Spleen (tissue), 11 donors: ENCODE data around the gene REX1BD. TPM values are rescaled to one million over a fixed set of nuclear protein-coding genes. Genes with fewer than 3 reads are reported as not detected.
A peak's percentile ranks its signal among the peaks of the same experiment; 100 is the strongest.

Experiments
- DNase-seq: peaks from one replicate; pipeline ENCODE4 v3.0.0-alpha.2; 2020
- H3K27ac ChIP-seq, 8 donors: fragments of 200-600 bp; sonication (generic) in 7 of 8; 1 replicate in 4 of 8; 2 replicates in 4 of 8; pipeline versions ENCODE4 v1.5.0 to v1.8.0; 2016 to 2021; ENCODE audit warnings: inconsistent platforms in 4 of 8, mild to moderate bottlenecking in 4 of 8, moderate library complexity in 1 of 8
- H3K27me3 ChIP-seq, 7 donors: fragments of 200-600 bp; sonication (generic) in 6 of 7; replicated peaks in 1 of 7; 1 replicate in 4 of 7; 2 replicates in 3 of 7; pipeline versions ENCODE4 v1.5.0 to v1.8.0; 2016 to 2021; ENCODE audit warnings: inconsistent platforms in 3 of 7, mild to moderate bottlenecking in 1 of 7
- H3K36me3 ChIP-seq, 6 donors: fragments of 200-600 bp; sonication (generic) in 5 of 6; 1 replicate in 4 of 6; 2 replicates in 2 of 6; pipeline versions ENCODE4 v1.5.0 to v1.8.0; 2016 to 2021; ENCODE audit warnings: inconsistent platforms in 2 of 6
- H3K4me1 ChIP-seq, 6 donors: fragments of 200-600 bp; sonication (generic) in 5 of 6; 1 replicate in 3 of 6; 2 replicates in 3 of 6; pipeline versions ENCODE4 v1.5.0 to v1.8.0; 2016 to 2021; ENCODE audit warnings: inconsistent platforms in 3 of 6
- H3K4me3 ChIP-seq, 8 donors: fragments of 200-600 bp; sonication (generic) in 7 of 8; 1 replicate in 4 of 8; 2 replicates in 4 of 8; pipeline versions ENCODE4 v1.5.0 to v1.8.0; 2016 to 2021; ENCODE audit warnings: inconsistent platforms in 4 of 8, mild to moderate bottlenecking in 4 of 8, moderate library complexity in 2 of 8
- H3K9me3 ChIP-seq, 8 donors: fragments of 200-600 bp; sonication (generic) in 7 of 8; 1 replicate in 4 of 8; 2 replicates in 4 of 8; pipeline versions ENCODE4 v1.5.0 to v1.8.0; 2016 to 2021; ENCODE audit warnings: inconsistent platforms in 4 of 8
- POLR2A ChIP-seq, 3 donors: fragments of 450-650 bp; IDR thresholded peaks; one replicate each; pipeline ENCODE4 v1.5.1; 2017; ENCODE audit warnings: antibody characterized with exemption in 3 of 3, mild to moderate bottlenecking in 1 of 3
- POLR2AphosphoS5 ChIP-seq, 3 donors: sonication (generic); formaldehyde crosslinking; IDR thresholded peaks; one replicate each; pipeline ENCODE4 v1.5.1; 2017; ENCODE audit warnings: antibody characterized with exemption in 3 of 3
- WGBS, 5 donors: extraction: QIAGEN DNeasy Blood & Tissue Kit in 3 of 5; methylation state at CpG; one replicate each; pipeline versions ENCODE4 v1.1.5 to v1.1.7; 2013 to 2018; 5-methylcytosine and 5-hydroxymethylcytosine counted together
- intact Hi-C: fragments of 100-400 bp; cut with DNase I; formaldehyde crosslinking; loops from one replicate; pipeline ENCODE4 v1.15.0; 2023; ENCODE audit warnings: low total_unique reads
- polyA plus RNA-seq, 3 donors: library from polyadenylated mRNA; stranded (reverse); fragments of 200-250 nt; gene quantifications; one replicate each; pipeline ENCODE4 v1.2.1, GENCODE V29; 2013
- total RNA-seq, 7 donors: library from RNA; depleted of rRNA in 3 of 7; stranded (reverse); fragments of >200 nt in 3 of 7; fragmentation: NEBNext Ultra II Directional in 4 of 7; extraction: Animal tissue kit (Norgen Biotek cat#: 25700) in 4 of 7; gene quantifications; one replicate each; pipeline versions ENCODE4 v1.1.0 to v1.2.1, GENCODE V29; 2016 to 2021
- TF ChIP-seq, protein P1 (sequence below), 11 experiments: fragments of 200-600 bp in 7 of 11; fragments of 450-650 bp in 4 of 11; sonication (generic) in 4 of 11; IDR thresholded peaks in 8 of 11; conservative IDR thresholded peaks in 3 of 11; 1 replicate in 7 of 11; 2 replicates in 4 of 11; pipeline versions ENCODE4 v1.4.0 to v1.8.0; 2016 to 2021; ENCODE audit warnings: antibody characterized with exemption in 11 of 11, inconsistent platforms in 4 of 11, mild to moderate bottlenecking in 1 of 11
- donor health status: healthy with polysubstance abuse.
- donor health status: DM: no; HTN: no; CAD: no; lungs with moderate emphysema.
- donor health status: DM: no; HTN: no; CAD: no.
- donor health status: Bipolar disorder and iron deficiency.
- donor health status: healthy.
- donor health status: DM: no; HTN: no; CAD: no.
- donor health status: DM: yes; HTN: yes; CAD: no.

Gene REX1BD
- total and polyA plus RNA-seq, 10 donors, result 65.4 to 182 (median 86.3) TPM

GRCh38 chr19:18541992-18542940, 46.3 kb upstream of the REX1BD start:
- intact Hi-C loops, result no loop called here
- Histone ChIP-seq H3K9me3 (no peaks in the 10 kb centered on the region), H3K4me1 (peaks cover 11 to 57% (median 24%) of the 10 kb centered on the region in 6 donors), H3K36me3 (peaks cover 0 to 45% (median 36%) of the 10 kb centered on the region in 6 donors), H3K4me3 (peak overlapping the region; percentile 38 to 84 (median 56)), H3K27me3 (no peaks in the 10 kb centered on the region), H3K27ac (peak overlapping the region in 7 of 8 donors; percentile 36 to 96 (median 92))
- 19 to 29% (median 21%) methylated on average over 11 of the region's 11 CpGs for WGBS, 5 donors
- no peak for DNase-seq
- TF ChIP-seq, protein P1, sequence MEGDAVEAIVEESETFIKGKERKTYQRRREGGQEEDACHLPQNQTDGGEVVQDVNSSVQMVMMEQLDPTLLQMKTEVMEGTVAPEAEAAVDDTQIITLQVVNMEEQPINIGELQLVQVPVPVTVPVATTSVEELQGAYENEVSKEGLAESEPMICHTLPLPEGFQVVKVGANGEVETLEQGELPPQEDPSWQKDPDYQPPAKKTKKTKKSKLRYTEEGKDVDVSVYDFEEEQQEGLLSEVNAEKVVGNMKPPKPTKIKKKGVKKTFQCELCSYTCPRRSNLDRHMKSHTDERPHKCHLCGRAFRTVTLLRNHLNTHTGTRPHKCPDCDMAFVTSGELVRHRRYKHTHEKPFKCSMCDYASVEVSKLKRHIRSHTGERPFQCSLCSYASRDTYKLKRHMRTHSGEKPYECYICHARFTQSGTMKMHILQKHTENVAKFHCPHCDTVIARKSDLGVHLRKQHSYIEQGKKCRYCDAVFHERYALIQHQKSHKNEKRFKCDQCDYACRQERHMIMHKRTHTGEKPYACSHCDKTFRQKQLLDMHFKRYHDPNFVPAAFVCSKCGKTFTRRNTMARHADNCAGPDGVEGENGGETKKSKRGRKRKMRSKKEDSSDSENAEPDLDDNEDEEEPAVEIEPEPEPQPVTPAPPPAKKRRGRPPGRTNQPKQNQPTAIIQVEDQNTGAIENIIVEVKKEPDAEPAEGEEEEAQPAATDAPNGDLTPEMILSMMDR (IDR thresholded peaks at IDR 0.05 in 8 of 11, conservative IDR thresholded peaks at IDR 0.05 in 3 of 11), result no peak
- no peak for TF ChIP-seq POLR2AphosphoS5 (IDR thresholded peaks at IDR 0.05)
- no peak for TF ChIP-seq POLR2A (IDR thresholded peaks at IDR 0.05)

- intact Hi-C loops, result no loop called here
- 0 to 1% (median 0%) methylated on average over 7 to 86 of the region's 86 CpGs for WGBS, 5 donors
- peaks cover 11 to 54% (median 24%) of the 10 kb centered on the region in 6 donors for H3K4me1 ChIP-seq
Observed at GRCh38 chr19:18542941-18543813, 45.4 kb upstream of the REX1BD start, which contains the start of gene FKBP8. TSS of gene FKBP8 (minus strand) at chr19:18543573. CDS start at chr19:18541970, 1,603 bp downstream.

GRCh38 chr19:18543814-18544475, 44.7 kb upstream of the REX1BD start:
- WGBS, 5 donors, result 2 to 5% (median 5%) methylated on average over 8 to 12 of the region's 12 CpGs
- TF ChIP-seq POLR2A (IDR thresholded peaks at IDR 0.05) (peak in 1 of 3 donors; percentile 40), POLR2AphosphoS5 (IDR thresholded peaks at IDR 0.05) (peak in 2 of 3 donors; percentile 73 to 81)
- TF ChIP-seq, protein P1 (IDR thresholded peaks at IDR 0.05 in 8 of 11, conservative IDR thresholded peaks at IDR 0.05 in 3 of 11), result peak in 6 of 11 experiments; percentile 16 to 28 (median 21)
- Histone ChIP-seq H3K4me3 (peak overlapping the region; percentile 38 to 84 (median 56)), H3K4me1 (peaks cover 11 to 52% (median 24%) of the 10 kb centered on the region in 6 donors), H3K9me3 (no peaks in the 10 kb centered on the region), H3K36me3 (peaks cover 0 to 29% (median 20%) of the 10 kb centered on the region in 6 donors), H3K27me3 (no peaks in the 10 kb centered on the region), H3K27ac (peak overlapping the region; percentile 88 to 96 (median 92))
- peak; percentile 89 for DNase-seq
- intact Hi-C loops, result no loop called here

More at GRCh38 chr19:18542941-18543813, 45.4 kb upstream of the REX1BD start, which contains the start of gene FKBP8:
- H3K4me3 ChIP-seq, result peak within 1 kb of the TSS; percentile 38 to 84 (median 56)
- H3K9me3 ChIP-seq, result no peaks in the 10 kb centered on the region
- peak within 1 kb of the TSS; percentile 88 to 96 (median 92) for H3K27ac ChIP-seq
- peaks cover 0 to 36% (median 27%) of the 10 kb centered on the region in 6 donors for H3K36me3 ChIP-seq
- TF ChIP-seq, protein P1 (IDR thresholded peaks at IDR 0.05 in 8 of 11, conservative IDR thresholded peaks at IDR 0.05 in 3 of 11), result no peak
- peak; percentile 37 to 81 (median 45) for TF ChIP-seq POLR2AphosphoS5 (IDR thresholded peaks at IDR 0.05)
- no peaks in the 10 kb centered on the region for H3K27me3 ChIP-seq
- DNase-seq, result peak; percentile 97
